OCI-LY1 (cell line): ENCODE measurements around the gene DYDC2.

Experiments
- H2AFZ ChIP-seq: fragments of 200-600 bp; sonication (generic), shearing (Covaris generic); 2 replicates; pipeline ENCODE4 v1.6.0; 2014; ENCODE audit warnings: antibody characterized with exemption, mild to moderate bottlenecking, low read length
- H3F3A ChIP-seq: fragments of 200-600 bp; sonication (generic), shearing (Covaris generic); 2 replicates; pipeline ENCODE4 v1.6.0; 2014; ENCODE audit warnings: mild to moderate bottlenecking, antibody characterized with exemption, low read length, moderate library complexity; ENCODE audit not compliant: insufficient read depth
- H3K27ac ChIP-seq: fragments of 200-600 bp; sonication (generic); 2 replicates; pipeline ENCODE4 v1.5.1; 2014; ENCODE audit warnings: low read length, mixed run types, mild to moderate bottlenecking, low read depth; ENCODE audit not compliant: poor library complexity, severe bottlenecking
- H3K27me3 ChIP-seq: fragments of 200-600 bp; sonication (generic); 2 replicates; pipeline ENCODE4 v1.6.0; 2014; ENCODE audit warnings: antibody characterized with exemption, mild to moderate bottlenecking, low read length, moderate library complexity; ENCODE audit not compliant: insufficient read depth
- H3K36me3 ChIP-seq: fragments of 200-600 bp; sonication (generic); 2 replicates; pipeline ENCODE4 v1.6.1; 2014; ENCODE audit warnings: mild to moderate bottlenecking, antibody characterized with exemption, low read length, moderate library complexity, mixed read lengths; ENCODE audit not compliant: insufficient read depth
- H3K4me1 ChIP-seq: fragments of 200-600 bp; sonication (generic); 2 replicates; pipeline ENCODE4 v1.5.1; 2014; ENCODE audit warnings: mild to moderate bottlenecking, low read length, moderate library complexity; ENCODE audit not compliant: insufficient read depth, severe bottlenecking
- H3K4me2 ChIP-seq: fragments of 200-600 bp; sonication (generic), shearing (Covaris generic); 2 replicates; pipeline ENCODE4 v1.6.1; 2014; ENCODE audit warnings: low read length
- H3K4me3 ChIP-seq: fragments of 200-600 bp; sonication (generic); 2 replicates; pipeline ENCODE4 v1.5.1; 2014; ENCODE audit warnings: low read length, low read depth, mild to moderate bottlenecking, mixed read lengths; ENCODE audit not compliant: poor library complexity, severe bottlenecking
- H3K79me2 ChIP-seq: fragments of 200-600 bp; shearing (Covaris generic); 2 replicates; pipeline ENCODE4 v1.6.1; 2016; ENCODE audit warnings: mixed run types, low read length, mixed read lengths; ENCODE audit not compliant: insufficient read depth
- H3K9ac ChIP-seq: fragments of 200-600 bp; sonication (generic), shearing (Covaris generic); 2 replicates; pipeline ENCODE4 v1.6.1; 2014; ENCODE audit warnings: mild to moderate bottlenecking, low read length, mixed read lengths
- H3K9me2 ChIP-seq: fragments of 200-600 bp; sonication (generic), shearing (Covaris generic); 2 replicates; pipeline ENCODE4 v1.6.1; 2014; ENCODE audit warnings: low read depth, mild to moderate bottlenecking, low read length, mixed read lengths
- H3K9me3 ChIP-seq: fragments of 200-600 bp; shearing (Covaris generic); 2 replicates; pipeline ENCODE4 v1.6.1; 2014; ENCODE audit warnings: low read length, mixed read lengths
- H4K20me1 ChIP-seq: fragments of 200-600 bp; sonication (generic), shearing (Covaris generic); 2 replicates; pipeline ENCODE4 v1.6.0; 2016; ENCODE audit warnings: mild to moderate bottlenecking, low read length; ENCODE audit not compliant: insufficient read depth
- EZH2 ChIP-seq: fragments of 200-600 bp; sonication (generic), shearing (Covaris generic); IDR thresholded peaks from 2 replicates; pipeline ENCODE4 v1.8.0; 2017; ENCODE audit warnings: borderline replicate concordance, mixed run types, mild to moderate bottlenecking, antibody characterized with exemption, low read length, moderate library complexity, mixed read lengths
- TF ChIP-seq, protein P1 (sequence below): fragments of 200-600 bp; sonication (generic), shearing (Covaris generic); IDR thresholded peaks from 2 replicates; pipeline ENCODE4 v1.5.1; 2017; ENCODE audit warnings: mild to moderate bottlenecking, antibody characterized with exemption, low read length, moderate library complexity, mixed read lengths

The DYDC2 gene

DNA sequence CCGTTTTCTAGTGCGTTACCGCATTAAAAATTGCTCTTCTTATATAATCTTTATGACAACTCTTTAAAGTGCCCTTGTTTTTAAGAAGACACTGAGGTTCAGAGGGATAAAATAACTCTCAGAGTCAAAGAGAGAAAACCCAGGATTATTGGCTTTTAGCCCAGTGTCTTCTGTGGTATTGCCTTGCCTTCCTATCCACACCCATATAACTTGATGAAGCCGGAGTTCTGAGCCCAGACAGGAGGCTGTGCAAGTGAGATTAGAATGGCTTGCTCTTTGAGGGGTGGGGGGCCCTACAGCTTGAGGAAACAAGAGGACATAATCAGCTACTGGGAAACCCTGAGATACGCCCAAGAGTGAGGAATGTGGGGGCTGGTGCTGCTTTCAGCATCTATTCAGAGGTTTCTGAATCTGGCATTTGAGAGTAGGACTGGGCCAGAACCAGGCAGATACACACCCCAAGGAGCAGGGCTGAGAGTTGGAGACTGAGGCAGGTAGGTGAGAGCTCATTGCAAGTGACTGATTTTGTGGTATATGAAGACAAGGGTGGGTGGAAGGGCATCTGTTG, 54.1 kb downstream of the DYDC2 start:
- H3K4me2 ChIP-seq: no peak overlapping the region
- no peak overlapping the region for H3K9ac ChIP-seq

DNA sequence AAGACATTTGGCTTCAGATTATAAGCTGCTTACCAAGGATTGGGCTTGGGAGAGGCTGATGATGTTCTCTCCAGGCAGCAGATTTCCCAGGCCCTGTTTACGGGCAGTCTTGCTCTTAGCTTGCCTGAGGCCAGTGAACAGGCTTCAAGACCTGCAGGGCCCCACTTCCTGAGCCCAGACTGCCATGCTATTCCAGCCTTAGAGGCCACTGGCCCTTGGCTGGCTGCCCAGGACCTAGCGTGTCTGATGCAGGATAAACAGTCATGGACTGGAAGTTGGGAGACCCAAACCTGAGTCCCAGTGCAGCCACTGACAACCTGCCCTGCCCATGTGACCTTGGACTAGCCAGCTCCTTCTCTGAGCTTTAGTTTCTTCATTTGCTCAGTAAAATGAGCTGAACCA, 54.7 kb downstream of the DYDC2 start:
- TF ChIP-seq, protein P1, sequence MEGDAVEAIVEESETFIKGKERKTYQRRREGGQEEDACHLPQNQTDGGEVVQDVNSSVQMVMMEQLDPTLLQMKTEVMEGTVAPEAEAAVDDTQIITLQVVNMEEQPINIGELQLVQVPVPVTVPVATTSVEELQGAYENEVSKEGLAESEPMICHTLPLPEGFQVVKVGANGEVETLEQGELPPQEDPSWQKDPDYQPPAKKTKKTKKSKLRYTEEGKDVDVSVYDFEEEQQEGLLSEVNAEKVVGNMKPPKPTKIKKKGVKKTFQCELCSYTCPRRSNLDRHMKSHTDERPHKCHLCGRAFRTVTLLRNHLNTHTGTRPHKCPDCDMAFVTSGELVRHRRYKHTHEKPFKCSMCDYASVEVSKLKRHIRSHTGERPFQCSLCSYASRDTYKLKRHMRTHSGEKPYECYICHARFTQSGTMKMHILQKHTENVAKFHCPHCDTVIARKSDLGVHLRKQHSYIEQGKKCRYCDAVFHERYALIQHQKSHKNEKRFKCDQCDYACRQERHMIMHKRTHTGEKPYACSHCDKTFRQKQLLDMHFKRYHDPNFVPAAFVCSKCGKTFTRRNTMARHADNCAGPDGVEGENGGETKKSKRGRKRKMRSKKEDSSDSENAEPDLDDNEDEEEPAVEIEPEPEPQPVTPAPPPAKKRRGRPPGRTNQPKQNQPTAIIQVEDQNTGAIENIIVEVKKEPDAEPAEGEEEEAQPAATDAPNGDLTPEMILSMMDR: no peak
- no peak for TF ChIP-seq EZH2
- Histone ChIP-seq H2AFZ (no peak overlapping the region), H4K20me1 (no peaks in the 10 kb centered on the region), H3K27me3 (no peaks in the 10 kb centered on the region), H3K36me3 (no peaks in the 10 kb centered on the region; the same call in 1 of the 2 replicates), H3K9me2 (no peaks in the 10 kb centered on the region), H3K4me3 (no peak overlapping the region), H3K9me3 (no peaks in the 10 kb centered on the region), H3F3A (no peaks in the 10 kb centered on the region), H3K79me2 (no peaks in the 10 kb centered on the region), H3K4me1 (peaks cover 20% of the 10 kb centered on the region), H3K4me2 (no peak overlapping the region), H3K9ac (no peak overlapping the region), H3K27ac (no peak overlapping the region)

More for the DNA sequence above, 54.1 kb downstream of the DYDC2 start:
- H3K4me1 ChIP-seq: peaks cover 20% of the 10 kb centered on the region
- no peak overlapping the region for H3K27ac ChIP-seq
- no peaks in the 10 kb centered on the region for H3K9me3 ChIP-seq
- H3K79me2 ChIP-seq: no peaks in the 10 kb centered on the region
- no peaks in the 10 kb centered on the region; the same call in 1 of the 2 replicates for H3K36me3 ChIP-seq
- H3K9me2 ChIP-seq: no peaks in the 10 kb centered on the region
- TF ChIP-seq, protein P1: no peak
- no peak for TF ChIP-seq EZH2
- no peaks in the 10 kb centered on the region for H3F3A ChIP-seq
- H4K20me1 ChIP-seq: no peaks in the 10 kb centered on the region
- H3K4me3 ChIP-seq: no peak overlapping the region
- H2AFZ ChIP-seq: no peak overlapping the region
- H3K27me3 ChIP-seq: no peaks in the 10 kb centered on the region

DNA sequence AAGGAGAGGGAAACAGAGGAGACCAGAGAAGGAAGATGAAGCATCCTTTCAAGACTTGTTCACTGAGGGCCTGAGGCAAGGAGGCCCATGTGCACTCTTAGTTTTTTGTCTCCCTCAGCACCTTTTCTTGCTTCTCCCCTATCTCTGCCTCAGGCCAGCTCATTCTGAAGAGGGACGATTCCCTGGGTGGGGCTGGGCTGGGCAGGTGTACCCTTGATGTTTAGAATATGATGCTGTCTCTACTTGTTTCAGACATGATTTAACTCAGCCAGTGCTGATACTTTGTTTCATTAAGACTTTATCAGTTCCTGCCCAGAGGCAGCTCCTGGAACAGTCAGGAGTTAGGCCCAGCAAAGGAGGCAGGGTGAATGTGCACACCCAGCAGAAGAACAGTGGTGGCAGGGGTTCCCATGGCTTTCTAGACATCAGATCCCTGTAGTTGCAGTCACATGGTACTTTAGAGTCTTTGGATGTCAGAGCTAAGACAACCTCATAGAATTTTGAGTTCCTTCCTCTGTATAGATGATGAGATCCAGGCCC, 55.2 kb downstream of the DYDC2 start:
- Histone ChIP-seq H3K36me3 (no peaks in the 10 kb centered on the region; the same call in 1 of the 2 replicates), H3K27ac (no peak overlapping the region), H3F3A (no peaks in the 10 kb centered on the region), H4K20me1 (no peaks in the 10 kb centered on the region), H2AFZ (no peak overlapping the region), H3K9ac (no peak overlapping the region), H3K4me1 (peaks cover 20% of the 10 kb centered on the region), H3K27me3 (no peaks in the 10 kb centered on the region), H3K79me2 (no peaks in the 10 kb centered on the region), H3K4me3 (no peak overlapping the region), H3K9me2 (no peaks in the 10 kb centered on the region), H3K4me2 (no peak overlapping the region), H3K9me3 (no peaks in the 10 kb centered on the region)
- TF ChIP-seq EZH2: no peak
- TF ChIP-seq, protein P1: no peak
